Left lobe of liver (tissue), 2 donors: ENCODE measurements around the gene PRR33. TPM values are rescaled to one million over a fixed set of nuclear protein-coding genes. Genes with fewer than 3 reads are reported as not detected.
A peak's percentile ranks its signal among the peaks of the same experiment; 100 is the strongest.

Experiments used
- ATAC-seq: fragments of 200-7000 bp; cut with Tn5 transposase; one replicate; pipeline ENCODE4 v1.9.1; 2020; ENCODE audit warnings: mild to moderate bottlenecking, moderate library complexity
- DNase-seq: peaks from one replicate; pipeline ENCODE4 v3.0.0-alpha.2; 2020; ENCODE audit warnings: low spot score
- total RNA-seq: library from RNA; stranded (reverse); gene quantifications from one replicate; pipeline ENCODE4 v1.2.1, GENCODE V29; 2021
- donor health status: DM: no; HTN: no; CAD: no; lungs with moderate emphysema.
- donor health status: DM: no; HTN: yes; CAD: no.

Gene PRR33
- total RNA-seq, 1 donor from 2014 or later = not detected

- ATAC-seq (peak; percentile 17), DNase-seq (no peak)
Observed at GRCh38 chr11:1839924-1840779, 51.5 kb downstream of the PRR33 start.

DNA sequence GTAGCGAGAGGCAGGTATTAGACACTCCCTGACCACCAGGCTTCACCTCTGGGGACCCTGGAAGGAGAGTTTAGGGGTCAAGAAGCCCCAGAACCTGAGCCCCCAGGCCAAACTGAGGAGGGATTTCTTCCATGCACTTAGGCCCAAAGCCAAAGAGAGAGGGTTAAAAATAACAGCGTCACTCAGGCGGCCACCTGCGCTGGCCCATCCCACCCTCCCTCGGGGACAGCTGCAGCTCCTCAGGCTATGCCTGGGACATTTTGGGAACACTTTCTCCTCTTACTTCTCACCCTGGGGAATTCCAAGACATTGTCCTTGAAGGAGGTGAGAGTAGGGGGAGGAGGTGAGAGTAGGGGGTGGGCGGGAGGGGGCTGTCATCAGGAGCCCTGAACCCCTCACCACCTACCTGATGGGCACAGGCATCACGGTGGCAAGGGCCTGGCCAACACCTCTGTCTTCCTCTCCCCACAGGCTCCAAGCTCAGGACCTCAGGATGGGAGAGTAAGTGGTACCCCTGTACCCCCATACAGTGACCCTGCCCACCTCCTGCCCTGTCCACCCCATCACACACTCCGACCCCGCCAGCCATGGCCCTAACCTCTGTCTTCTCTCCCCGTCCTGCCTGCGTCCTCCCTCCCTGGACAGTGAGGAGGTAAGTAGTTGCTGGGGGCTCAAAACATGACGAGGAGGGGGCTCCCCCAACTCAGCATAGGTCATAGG, 52.3 kb downstream of the PRR33 start:
- ATAC-seq = no peak
- no peak for DNase-seq

- DNase-seq (no peak), ATAC-seq (no peak)
Observed at GRCh38 chr11:1838426-1839144, 53.1 kb downstream of the PRR33 start, which contains the start of gene TNNI2. TNNI2 (plus strand) TSS chr11:1838981; CDS start chr11:1839697, 716 bp downstream.

Other genes with a start within 250 kb of the PRR33 start
- gene KRTAP5-6, start 194.7 kb downstream of the PRR33 start, total RNA-seq = 1.4 TPM
- 15.7 TPM for gene IFITM10, start 141.3 kb downstream of the PRR33 start, total RNA-seq
- 564 TPM for gene CTSD, start 128.0 kb downstream of the PRR33 start, total RNA-seq
- 0.30 TPM for gene SYT8, start 56.9 kb downstream of the PRR33 start, total RNA-seq
- gene TNNI2, start 52.9 kb downstream of the PRR33 start, total RNA-seq = not detected
- 3.6 TPM for gene LSP1, start 38.8 kb downstream of the PRR33 start, total RNA-seq
- gene TNNT3, start 27.8 kb upstream of the PRR33 start, total RNA-seq = not detected
- 47.2 TPM for gene MRPL23, start 55.4 kb upstream of the PRR33 start, total RNA-seq
- 199 TPM for gene H19, start 105.9 kb upstream of the PRR33 start, total RNA-seq
- 254 TPM for gene IGF2, start 247.5 kb upstream of the PRR33 start, total RNA-seq